ENCODE data around the gene SRGAP2B.
"Not testable (repeated sequence)": the region's sequence is repeated elsewhere in the genome, so short reads cannot be mapped to it uniquely, and the experiment has no call there.

DNA sequence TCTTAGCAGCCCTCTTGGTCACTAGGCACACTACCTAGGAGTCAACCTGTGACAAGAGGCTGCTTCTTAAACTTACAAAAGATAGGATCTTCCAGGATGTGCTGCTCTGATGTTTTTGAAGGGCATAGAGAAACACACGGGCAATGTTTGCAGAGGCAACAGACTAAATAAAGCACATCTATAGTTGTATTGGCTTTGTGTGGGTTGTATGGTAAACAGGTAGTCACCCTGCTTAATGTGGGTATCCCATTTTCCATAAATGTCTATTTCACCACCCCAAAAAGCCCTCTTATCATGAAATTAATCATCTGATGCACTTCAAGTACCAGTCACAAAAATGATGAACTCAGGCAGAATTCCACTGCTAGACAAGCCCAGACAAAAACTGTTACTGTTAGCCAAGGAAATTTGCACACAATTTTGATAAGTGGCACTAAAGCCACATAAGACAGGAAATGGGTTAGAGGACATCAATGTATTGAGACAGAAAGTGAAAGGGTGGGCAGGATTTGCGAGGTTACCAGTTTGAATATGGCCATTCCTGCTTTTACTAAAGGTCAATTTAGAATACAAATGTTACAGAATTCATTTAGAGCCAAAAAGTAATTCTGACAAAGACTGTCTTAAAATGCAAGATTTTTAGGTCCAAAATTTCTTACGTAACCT is 205.5 kb downstream of the SRGAP2B start:
- TF ChIP-seq, protein P1, sequence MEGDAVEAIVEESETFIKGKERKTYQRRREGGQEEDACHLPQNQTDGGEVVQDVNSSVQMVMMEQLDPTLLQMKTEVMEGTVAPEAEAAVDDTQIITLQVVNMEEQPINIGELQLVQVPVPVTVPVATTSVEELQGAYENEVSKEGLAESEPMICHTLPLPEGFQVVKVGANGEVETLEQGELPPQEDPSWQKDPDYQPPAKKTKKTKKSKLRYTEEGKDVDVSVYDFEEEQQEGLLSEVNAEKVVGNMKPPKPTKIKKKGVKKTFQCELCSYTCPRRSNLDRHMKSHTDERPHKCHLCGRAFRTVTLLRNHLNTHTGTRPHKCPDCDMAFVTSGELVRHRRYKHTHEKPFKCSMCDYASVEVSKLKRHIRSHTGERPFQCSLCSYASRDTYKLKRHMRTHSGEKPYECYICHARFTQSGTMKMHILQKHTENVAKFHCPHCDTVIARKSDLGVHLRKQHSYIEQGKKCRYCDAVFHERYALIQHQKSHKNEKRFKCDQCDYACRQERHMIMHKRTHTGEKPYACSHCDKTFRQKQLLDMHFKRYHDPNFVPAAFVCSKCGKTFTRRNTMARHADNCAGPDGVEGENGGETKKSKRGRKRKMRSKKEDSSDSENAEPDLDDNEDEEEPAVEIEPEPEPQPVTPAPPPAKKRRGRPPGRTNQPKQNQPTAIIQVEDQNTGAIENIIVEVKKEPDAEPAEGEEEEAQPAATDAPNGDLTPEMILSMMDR (IDR thresholded peaks at IDR 0.05): not testable (repeated sequence)
- not testable (repeated sequence) for TF ChIP-seq ZFX (IDR thresholded peaks at IDR 0.05; ENCODE audit: borderline replicate concordance)

Measured in 22Rv1 (cell line).